ENCODE measurements around the gene WIPF2.

DNA sequence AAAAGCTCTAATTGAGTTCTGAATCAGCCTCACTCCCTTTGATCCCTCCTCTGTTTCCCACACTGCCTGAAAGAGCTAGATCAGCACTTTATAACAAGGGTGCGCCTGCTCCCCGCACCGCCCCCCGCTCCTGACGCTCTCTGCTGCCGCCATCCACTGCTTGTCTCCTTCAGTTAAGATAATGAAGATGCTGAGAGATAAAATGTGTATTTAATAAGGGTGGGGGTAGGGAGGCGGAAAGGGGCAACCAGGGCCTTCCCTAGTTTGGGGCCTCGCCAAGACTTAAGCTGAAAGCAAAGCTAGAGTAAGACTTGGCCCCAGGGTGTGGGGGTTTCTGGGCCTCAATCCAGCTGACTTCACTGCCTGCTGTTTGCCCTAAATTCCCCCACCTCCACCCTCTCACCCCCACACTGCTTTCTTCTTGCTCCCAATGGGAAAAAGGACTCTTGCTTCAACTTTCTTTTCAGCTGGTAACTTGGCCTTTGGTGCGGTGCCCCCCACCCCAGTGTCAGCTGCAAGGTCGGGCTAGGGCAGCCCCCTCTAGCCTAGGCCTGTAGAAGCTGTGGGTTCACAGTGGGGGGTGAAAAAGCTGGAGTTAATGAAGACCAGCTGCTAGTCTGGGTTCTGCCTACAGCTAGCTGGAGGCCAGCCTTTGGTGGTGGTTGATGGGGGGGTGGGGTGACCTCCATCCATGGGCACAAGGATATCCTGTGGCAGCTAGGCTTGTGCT is 88.1 kb downstream of the WIPF2 start:
- TF ChIP-seq ZBTB1 (tag by site-specific recombination; IDR thresholded peaks at IDR 0.05) (no peak), ZBTB17 (tag by site-specific recombination; IDR thresholded peaks at IDR 0.05) (0 out of 2 replicates have a peak, but pooled peaks have one; percentile 56), ZNF335 (tag by site-specific recombination; conservative IDR thresholded peaks at IDR 0.05) (peak; percentile 89), ZNF624 (tag by site-specific recombination; IDR thresholded peaks at IDR 0.05) (no peak), REPIN1 (tag by site-specific recombination; IDR thresholded peaks at IDR 0.05; ENCODE audit: low read depth) (no peak), KLF16 (tag by site-specific recombination; IDR thresholded peaks at IDR 0.05) (peak; percentile 35; the same call in 1 of the 2 replicates), ZNF366 (tag by site-specific recombination; conservative IDR thresholded peaks at IDR 0.05) (no peak), ZNF707 (tag by site-specific recombination; IDR thresholded peaks at IDR 0.05) (no peak), ZNF776 (tag by site-specific recombination; IDR thresholded peaks at IDR 0.05; ENCODE audit: borderline replicate concordance) (no peak), ZNF629 (tag by site-specific recombination; IDR thresholded peaks at IDR 0.05) (peak; percentile 46)
- TF ChIP-seq, protein P1, sequence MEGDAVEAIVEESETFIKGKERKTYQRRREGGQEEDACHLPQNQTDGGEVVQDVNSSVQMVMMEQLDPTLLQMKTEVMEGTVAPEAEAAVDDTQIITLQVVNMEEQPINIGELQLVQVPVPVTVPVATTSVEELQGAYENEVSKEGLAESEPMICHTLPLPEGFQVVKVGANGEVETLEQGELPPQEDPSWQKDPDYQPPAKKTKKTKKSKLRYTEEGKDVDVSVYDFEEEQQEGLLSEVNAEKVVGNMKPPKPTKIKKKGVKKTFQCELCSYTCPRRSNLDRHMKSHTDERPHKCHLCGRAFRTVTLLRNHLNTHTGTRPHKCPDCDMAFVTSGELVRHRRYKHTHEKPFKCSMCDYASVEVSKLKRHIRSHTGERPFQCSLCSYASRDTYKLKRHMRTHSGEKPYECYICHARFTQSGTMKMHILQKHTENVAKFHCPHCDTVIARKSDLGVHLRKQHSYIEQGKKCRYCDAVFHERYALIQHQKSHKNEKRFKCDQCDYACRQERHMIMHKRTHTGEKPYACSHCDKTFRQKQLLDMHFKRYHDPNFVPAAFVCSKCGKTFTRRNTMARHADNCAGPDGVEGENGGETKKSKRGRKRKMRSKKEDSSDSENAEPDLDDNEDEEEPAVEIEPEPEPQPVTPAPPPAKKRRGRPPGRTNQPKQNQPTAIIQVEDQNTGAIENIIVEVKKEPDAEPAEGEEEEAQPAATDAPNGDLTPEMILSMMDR (tag by site-specific recombination; IDR thresholded peaks at IDR 0.05): no peak
